ENCODE results near the gene CLEC4D. TPM values are rescaled to one million over a fixed set of nuclear protein-coding genes. Genes with fewer than 3 reads are reported as not detected.

CLEC4D gene
- polyA plus RNA-seq, 1 of the 3 experiments (the other 2 are of a cell fraction): not detected

GRCh38 chr12:8501720-8502119 is 11.6 kb upstream of the CLEC4D start:
- H3K9ac ChIP-seq: no peak overlapping the region
- H3K4me2 ChIP-seq: no peak overlapping the region
- H4K20me1 ChIP-seq (ENCODE audit: insufficient read depth): no peaks in the 10 kb centered on the region
- DNase-seq: no peak
- no peaks in the 10 kb centered on the region for H3K36me3 ChIP-seq (replicated peaks in 1 of 2; ENCODE audit: control insufficient read depth in 1 of 2, insufficient read depth in 2 of 2, low read length in 1 of 2)
- no peak for TF ChIP-seq RXRA (IDR thresholded peaks at IDR 0.05; ENCODE audit: borderline replicate concordance, low read depth)
- no peak for TF ChIP-seq USF1 (IDR thresholded peaks at IDR 0.05; ENCODE audit: borderline replicate concordance, low read depth)
- no peak for TF ChIP-seq NFIC (IDR thresholded peaks at IDR 0.05; ENCODE audit: borderline replicate concordance)
- TF ChIP-seq FOXM1 (IDR thresholded peaks at IDR 0.05; ENCODE audit: low read depth): no peak
- TF ChIP-seq RCOR1 (IDR thresholded peaks at IDR 0.05; ENCODE audit: low read length): no peak
- TF ChIP-seq JUND (IDR thresholded peaks at IDR 0.05): no peak
- no peak for TF ChIP-seq TCF12 (IDR thresholded peaks at IDR 0.05)
- no peak for TF ChIP-seq IRF3 (IDR thresholded peaks at IDR 0.05; ENCODE audit: low read depth, low read length)
- H3K9me2 ChIP-seq: no peaks in the 10 kb centered on the region
- no peaks in the 10 kb centered on the region for H3K27me3 ChIP-seq (ENCODE audit: insufficient read depth)
- no peaks in the 10 kb centered on the region for H3K9me3 ChIP-seq
- no peak overlapping the region for H3K27ac ChIP-seq (ENCODE audit: low read depth in 2 of 2, low read length in 1 of 2)
- WGBS (ENCODE audit: low lambda C conversion rate): 7% methylated on average over 3 of the region's 3 CpGs
- H2AFZ ChIP-seq (ENCODE audit: low read depth): no peak overlapping the region
- POLR2A ChIA-PET: no interaction called here
- CTCF ChIA-PET: no interaction called here
- H3K4me3 ChIP-seq (ENCODE audit: low read depth in 2 of 2, low read length in 1 of 2): no peak overlapping the region
- H3F3A ChIP-seq (replicated peaks; ENCODE audit: insufficient read depth): no peaks in the 10 kb centered on the region
- no peaks in the 10 kb centered on the region for H3K4me1 ChIP-seq (ENCODE audit: control insufficient read depth in 1 of 2, insufficient read depth in 2 of 2, low read depth in 1 of 2, low read length in 1 of 2)
- no peaks in the 10 kb centered on the region for H3K79me2 ChIP-seq (ENCODE audit: insufficient read depth)

GRCh38 chr12:8504351-8504750 is 9.0 kb upstream of the CLEC4D start:
- no peak overlapping the region for H3K9ac ChIP-seq
- ChIA-PET POLR2A (no interaction called here), CTCF (no interaction called here)
- H3K9me2 ChIP-seq: no peaks in the 10 kb centered on the region
- no peaks in the 10 kb centered on the region for H3K4me1 ChIP-seq (ENCODE audit: control insufficient read depth in 1 of 2, insufficient read depth in 2 of 2, low read depth in 1 of 2, low read length in 1 of 2)
- no peak overlapping the region for H3K4me3 ChIP-seq (ENCODE audit: low read depth in 2 of 2, low read length in 1 of 2)
- no peak for DNase-seq
- no peak for TF ChIP-seq NFIC (IDR thresholded peaks at IDR 0.05; ENCODE audit: borderline replicate concordance)
- no peak for TF ChIP-seq USF1 (IDR thresholded peaks at IDR 0.05; ENCODE audit: borderline replicate concordance, low read depth)
- TF ChIP-seq SIN3A (IDR thresholded peaks at IDR 0.05; ENCODE audit: borderline replicate concordance, low read depth, low read length): no peak
- TF ChIP-seq USF2 (IDR thresholded peaks at IDR 0.05; ENCODE audit: borderline replicate concordance, low read depth, low read length): no peak
- TF ChIP-seq SMC3 (IDR thresholded peaks at IDR 0.05; ENCODE audit: low read depth, low read length): no peak
- no peak for TF ChIP-seq PBX3 (IDR thresholded peaks at IDR 0.05)
- no peak for TF ChIP-seq CHD2 (IDR thresholded peaks at IDR 0.05; ENCODE audit: low read length, partially characterized antibody)
- TF ChIP-seq RCOR1 (IDR thresholded peaks at IDR 0.05; ENCODE audit: low read length): no peak
- no peak for TF ChIP-seq IRF3 (IDR thresholded peaks at IDR 0.05; ENCODE audit: low read depth, low read length)
- no peak for TF ChIP-seq MXI1 (IDR thresholded peaks at IDR 0.05; ENCODE audit: low read depth, low read length)
- TF ChIP-seq ELF1 (IDR thresholded peaks at IDR 0.05): no peak
- TF ChIP-seq GABPA (IDR thresholded peaks at IDR 0.05; ENCODE audit: low read depth): no peak
- no peak for TF ChIP-seq RAD21 (IDR thresholded peaks at IDR 0.05; ENCODE audit: low read length)
- no peak for TF ChIP-seq NRF1 (IDR thresholded peaks at IDR 0.05; ENCODE audit: low read depth, low read length)
- no peak for TF ChIP-seq EZH2phosphoT487 (IDR thresholded peaks at IDR 0.05; ENCODE audit: borderline replicate concordance, low read depth)
- no peak for TF ChIP-seq RXRA (IDR thresholded peaks at IDR 0.05; ENCODE audit: borderline replicate concordance, low read depth)
- no peak for TF ChIP-seq GATA2 (CRISPR knock-in tag; IDR thresholded peaks at IDR 0.05)
- H2AFZ ChIP-seq (ENCODE audit: low read depth): no peak overlapping the region
- no peaks in the 10 kb centered on the region for H3F3A ChIP-seq (replicated peaks; ENCODE audit: insufficient read depth)
- H3K27me3 ChIP-seq (ENCODE audit: insufficient read depth): no peaks in the 10 kb centered on the region
- no peak overlapping the region for H3K4me2 ChIP-seq
- no peaks in the 10 kb centered on the region for H4K20me1 ChIP-seq (ENCODE audit: insufficient read depth)
- H3K79me2 ChIP-seq (ENCODE audit: insufficient read depth): no peaks in the 10 kb centered on the region
- no peaks in the 10 kb centered on the region for H3K9me3 ChIP-seq
- WGBS (ENCODE audit: low lambda C conversion rate): 54% methylated on average over 1 of the region's 1 CpG
- H3K36me3 ChIP-seq (replicated peaks in 1 of 2; ENCODE audit: control insufficient read depth in 1 of 2, insufficient read depth in 2 of 2, low read length in 1 of 2): no peaks in the 10 kb centered on the region
- no peak overlapping the region for H3K27ac ChIP-seq (ENCODE audit: low read depth in 2 of 2, low read length in 1 of 2)

All from SK-N-SH (cell line).